ENCODE results near the gene PCNT.

DNA sequence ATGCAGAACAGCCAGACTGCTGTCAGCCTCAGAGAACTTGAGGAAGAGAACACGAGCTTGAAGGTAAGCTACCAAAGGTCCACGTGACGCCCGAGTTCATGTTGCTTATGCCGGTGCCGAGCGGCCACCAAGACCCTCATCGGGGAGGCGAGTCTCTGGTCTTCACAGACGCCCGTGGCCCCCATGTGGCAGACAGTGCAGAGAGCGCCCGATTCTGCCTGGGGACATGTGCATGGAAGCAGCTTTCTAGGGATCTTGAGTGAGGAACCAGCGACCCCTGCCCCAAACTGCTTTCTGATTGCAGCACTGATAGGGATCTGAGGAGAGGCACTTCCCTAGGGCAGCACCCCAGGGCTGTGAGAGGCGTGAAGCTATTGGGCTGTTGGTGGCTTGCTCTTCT lies 78.5 kb downstream of the PCNT start:
- TF ChIP-seq KAT2A (conservative IDR thresholded peaks at IDR 0.05; ENCODE audit: control insufficient read depth, low read depth, low read length) (no peak), MEF2A (IDR thresholded peaks at IDR 0.05; ENCODE audit: insufficient read depth, low read depth, low read length) (no peak), SIN3A (IDR thresholded peaks at IDR 0.05; ENCODE audit: low read depth, low read length) (no peak), RELA (IDR thresholded peaks at IDR 0.05; ENCODE audit: borderline replicate concordance, partially characterized antibody) (no peak), POLR2A (IDR thresholded peaks at IDR 0.05; ENCODE audit: low read depth, low read length) (no peak), POLR2AphosphoS5 (IDR thresholded peaks at IDR 0.05; ENCODE audit: low read length) (no peak), CBX3 (IDR thresholded peaks at IDR 0.05; ENCODE audit: borderline replicate concordance, low read depth) (no peak), CBFB (IDR thresholded peaks at IDR 0.05; ENCODE audit: low read depth) (no peak), YBX1 (IDR thresholded peaks at IDR 0.05) (no peak), RAD21 (IDR thresholded peaks at IDR 0.05; ENCODE audit: insufficient read depth, low read depth, low read length) (no peak)
- TF ChIP-seq, protein P1, sequence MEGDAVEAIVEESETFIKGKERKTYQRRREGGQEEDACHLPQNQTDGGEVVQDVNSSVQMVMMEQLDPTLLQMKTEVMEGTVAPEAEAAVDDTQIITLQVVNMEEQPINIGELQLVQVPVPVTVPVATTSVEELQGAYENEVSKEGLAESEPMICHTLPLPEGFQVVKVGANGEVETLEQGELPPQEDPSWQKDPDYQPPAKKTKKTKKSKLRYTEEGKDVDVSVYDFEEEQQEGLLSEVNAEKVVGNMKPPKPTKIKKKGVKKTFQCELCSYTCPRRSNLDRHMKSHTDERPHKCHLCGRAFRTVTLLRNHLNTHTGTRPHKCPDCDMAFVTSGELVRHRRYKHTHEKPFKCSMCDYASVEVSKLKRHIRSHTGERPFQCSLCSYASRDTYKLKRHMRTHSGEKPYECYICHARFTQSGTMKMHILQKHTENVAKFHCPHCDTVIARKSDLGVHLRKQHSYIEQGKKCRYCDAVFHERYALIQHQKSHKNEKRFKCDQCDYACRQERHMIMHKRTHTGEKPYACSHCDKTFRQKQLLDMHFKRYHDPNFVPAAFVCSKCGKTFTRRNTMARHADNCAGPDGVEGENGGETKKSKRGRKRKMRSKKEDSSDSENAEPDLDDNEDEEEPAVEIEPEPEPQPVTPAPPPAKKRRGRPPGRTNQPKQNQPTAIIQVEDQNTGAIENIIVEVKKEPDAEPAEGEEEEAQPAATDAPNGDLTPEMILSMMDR (IDR thresholded peaks at IDR 0.05 in 2 of 3, conservative IDR thresholded peaks at IDR 0.05 in 1 of 3; ENCODE audit: control insufficient read depth in 2 of 3, extremely low read depth in 1 of 3, insufficient read depth in 1 of 3, low read depth in 3 of 3, low read length in 3 of 3): 0 out of 6 replicates have a peak, but pooled peaks of 1 of the 3 experiments have one; percentile 1
- TF ChIP-seq, protein P2, sequence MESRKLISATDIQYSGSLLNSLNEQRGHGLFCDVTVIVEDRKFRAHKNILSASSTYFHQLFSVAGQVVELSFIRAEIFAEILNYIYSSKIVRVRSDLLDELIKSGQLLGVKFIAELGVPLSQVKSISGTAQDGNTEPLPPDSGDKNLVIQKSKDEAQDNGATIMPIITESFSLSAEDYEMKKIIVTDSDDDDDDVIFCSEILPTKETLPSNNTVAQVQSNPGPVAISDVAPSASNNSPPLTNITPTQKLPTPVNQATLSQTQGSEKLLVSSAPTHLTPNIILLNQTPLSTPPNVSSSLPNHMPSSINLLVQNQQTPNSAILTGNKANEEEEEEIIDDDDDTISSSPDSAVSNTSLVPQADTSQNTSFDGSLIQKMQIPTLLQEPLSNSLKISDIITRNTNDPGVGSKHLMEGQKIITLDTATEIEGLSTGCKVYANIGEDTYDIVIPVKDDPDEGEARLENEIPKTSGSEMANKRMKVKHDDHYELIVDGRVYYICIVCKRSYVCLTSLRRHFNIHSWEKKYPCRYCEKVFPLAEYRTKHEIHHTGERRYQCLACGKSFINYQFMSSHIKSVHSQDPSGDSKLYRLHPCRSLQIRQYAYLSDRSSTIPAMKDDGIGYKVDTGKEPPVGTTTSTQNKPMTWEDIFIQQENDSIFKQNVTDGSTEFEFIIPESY (IDR thresholded peaks at IDR 0.05): no peak
- TF ChIP-seq, protein P3, sequence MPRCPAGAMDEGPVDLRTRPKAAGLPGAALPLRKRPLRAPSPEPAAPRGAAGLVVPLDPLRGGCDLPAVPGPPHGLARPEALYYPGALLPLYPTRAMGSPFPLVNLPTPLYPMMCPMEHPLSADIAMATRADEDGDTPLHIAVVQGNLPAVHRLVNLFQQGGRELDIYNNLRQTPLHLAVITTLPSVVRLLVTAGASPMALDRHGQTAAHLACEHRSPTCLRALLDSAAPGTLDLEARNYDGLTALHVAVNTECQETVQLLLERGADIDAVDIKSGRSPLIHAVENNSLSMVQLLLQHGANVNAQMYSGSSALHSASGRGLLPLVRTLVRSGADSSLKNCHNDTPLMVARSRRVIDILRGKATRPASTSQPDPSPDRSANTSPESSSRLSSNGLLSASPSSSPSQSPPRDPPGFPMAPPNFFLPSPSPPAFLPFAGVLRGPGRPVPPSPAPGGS (IDR thresholded peaks at IDR 0.05; ENCODE audit: borderline replicate concordance, insufficient read depth, low read depth, low read length, poor library complexity, severe bottlenecking): no peak
- TF ChIP-seq, protein P4, sequence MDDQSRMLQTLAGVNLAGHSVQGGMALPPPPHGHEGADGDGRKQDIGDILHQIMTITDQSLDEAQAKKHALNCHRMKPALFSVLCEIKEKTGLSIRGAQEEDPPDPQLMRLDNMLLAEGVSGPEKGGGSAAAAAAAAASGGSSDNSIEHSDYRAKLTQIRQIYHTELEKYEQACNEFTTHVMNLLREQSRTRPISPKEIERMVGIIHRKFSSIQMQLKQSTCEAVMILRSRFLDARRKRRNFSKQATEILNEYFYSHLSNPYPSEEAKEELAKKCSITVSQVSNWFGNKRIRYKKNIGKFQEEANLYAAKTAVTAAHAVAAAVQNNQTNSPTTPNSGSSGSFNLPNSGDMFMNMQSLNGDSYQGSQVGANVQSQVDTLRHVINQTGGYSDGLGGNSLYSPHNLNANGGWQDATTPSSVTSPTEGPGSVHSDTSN (IDR thresholded peaks at IDR 0.05; ENCODE audit: insufficient replicate concordance, low read depth, low read length): no peak
